Stomach (tissue), 4 donors: ENCODE data around the gene FAM120B.

Experiments used
- EP300 ChIP-seq: sonication (generic); formaldehyde crosslinking; IDR thresholded peaks from one replicate; pipeline ENCODE4 v1.6.1; 2017; ENCODE audit warnings: antibody characterized with exemption
- POLR2AphosphoS5 ChIP-seq, 3 donors: sonication (generic); formaldehyde crosslinking; IDR thresholded peaks; one replicate each; pipeline ENCODE4 v1.6.1; 2016; ENCODE audit warnings: antibody characterized with exemption in 3 of 3
- TF ChIP-seq, protein P1 (sequence below), 7 experiments: fragments of 450-650 bp in 4 of 7; fragments of 200-600 bp in 3 of 7; sonication (generic) in 3 of 7; IDR thresholded peaks; one replicate each; pipeline ENCODE4 v1.5.1; 2016 to 2019; ENCODE audit warnings: antibody characterized with exemption in 7 of 7, control low read depth in 2 of 7, mild to moderate bottlenecking in 1 of 7

DNA sequence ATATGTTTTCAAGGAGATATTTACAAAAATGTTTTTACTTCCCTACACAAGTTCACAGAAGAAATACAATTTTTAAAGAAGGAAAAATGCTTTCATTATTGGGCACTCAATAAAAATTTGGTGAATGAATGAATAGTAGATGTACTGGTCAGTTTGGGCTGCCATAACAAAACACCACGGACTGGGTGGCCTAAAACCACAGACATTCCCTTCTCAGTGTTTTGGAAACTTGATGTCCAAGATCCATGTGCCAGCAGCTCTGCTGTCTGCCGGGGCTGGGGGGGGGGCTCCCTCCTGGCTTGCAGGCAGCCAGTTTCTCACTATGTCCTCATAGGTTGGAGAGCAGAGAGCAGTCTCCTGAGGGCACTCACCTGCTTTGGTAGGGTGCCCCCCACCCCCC is 62.0 kb downstream of the FAM120B start:
- TF ChIP-seq, protein P1, sequence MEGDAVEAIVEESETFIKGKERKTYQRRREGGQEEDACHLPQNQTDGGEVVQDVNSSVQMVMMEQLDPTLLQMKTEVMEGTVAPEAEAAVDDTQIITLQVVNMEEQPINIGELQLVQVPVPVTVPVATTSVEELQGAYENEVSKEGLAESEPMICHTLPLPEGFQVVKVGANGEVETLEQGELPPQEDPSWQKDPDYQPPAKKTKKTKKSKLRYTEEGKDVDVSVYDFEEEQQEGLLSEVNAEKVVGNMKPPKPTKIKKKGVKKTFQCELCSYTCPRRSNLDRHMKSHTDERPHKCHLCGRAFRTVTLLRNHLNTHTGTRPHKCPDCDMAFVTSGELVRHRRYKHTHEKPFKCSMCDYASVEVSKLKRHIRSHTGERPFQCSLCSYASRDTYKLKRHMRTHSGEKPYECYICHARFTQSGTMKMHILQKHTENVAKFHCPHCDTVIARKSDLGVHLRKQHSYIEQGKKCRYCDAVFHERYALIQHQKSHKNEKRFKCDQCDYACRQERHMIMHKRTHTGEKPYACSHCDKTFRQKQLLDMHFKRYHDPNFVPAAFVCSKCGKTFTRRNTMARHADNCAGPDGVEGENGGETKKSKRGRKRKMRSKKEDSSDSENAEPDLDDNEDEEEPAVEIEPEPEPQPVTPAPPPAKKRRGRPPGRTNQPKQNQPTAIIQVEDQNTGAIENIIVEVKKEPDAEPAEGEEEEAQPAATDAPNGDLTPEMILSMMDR (IDR thresholded peaks at IDR 0.05), result no peak
- no peak for TF ChIP-seq EP300
- no peak for TF ChIP-seq POLR2AphosphoS5 (IDR thresholded peaks at IDR 0.05)
